ENCODE measurements around the gene VAPA.

GRCh38 chr18:9944805-9945204, 31.0 kb downstream of the VAPA start:
- TF ChIP-seq, protein P1, sequence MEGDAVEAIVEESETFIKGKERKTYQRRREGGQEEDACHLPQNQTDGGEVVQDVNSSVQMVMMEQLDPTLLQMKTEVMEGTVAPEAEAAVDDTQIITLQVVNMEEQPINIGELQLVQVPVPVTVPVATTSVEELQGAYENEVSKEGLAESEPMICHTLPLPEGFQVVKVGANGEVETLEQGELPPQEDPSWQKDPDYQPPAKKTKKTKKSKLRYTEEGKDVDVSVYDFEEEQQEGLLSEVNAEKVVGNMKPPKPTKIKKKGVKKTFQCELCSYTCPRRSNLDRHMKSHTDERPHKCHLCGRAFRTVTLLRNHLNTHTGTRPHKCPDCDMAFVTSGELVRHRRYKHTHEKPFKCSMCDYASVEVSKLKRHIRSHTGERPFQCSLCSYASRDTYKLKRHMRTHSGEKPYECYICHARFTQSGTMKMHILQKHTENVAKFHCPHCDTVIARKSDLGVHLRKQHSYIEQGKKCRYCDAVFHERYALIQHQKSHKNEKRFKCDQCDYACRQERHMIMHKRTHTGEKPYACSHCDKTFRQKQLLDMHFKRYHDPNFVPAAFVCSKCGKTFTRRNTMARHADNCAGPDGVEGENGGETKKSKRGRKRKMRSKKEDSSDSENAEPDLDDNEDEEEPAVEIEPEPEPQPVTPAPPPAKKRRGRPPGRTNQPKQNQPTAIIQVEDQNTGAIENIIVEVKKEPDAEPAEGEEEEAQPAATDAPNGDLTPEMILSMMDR (IDR thresholded peaks at IDR 0.05; ENCODE audit: low read depth, low read length): no peak
- no peak for TF ChIP-seq EZH2phosphoT487 (IDR thresholded peaks at IDR 0.05; ENCODE audit: low read depth)
